Measurements from ENCODE around the gene HIVEP2.

Gene HIVEP2

GRCh38 chr6:142857233-142857761 is 87.7 kb downstream of the HIVEP2 start:
- DNase-seq, result no peak

- DNase-seq, result no peak
Observed at GRCh38 chr6:142856624-142857232, 88.2 kb downstream of the HIVEP2 start.

- DNase-seq, result no peak
Observed at GRCh38 chr6:142855893-142856623, 88.9 kb downstream of the HIVEP2 start.

- DNase-seq, result peak; percentile 77
Observed at GRCh38 chr6:142854589-142855488, 90.1 kb downstream of the HIVEP2 start.

- peak; percentile 80 for DNase-seq
Observed at GRCh38 chr6:142853244-142854180, 91.5 kb downstream of the HIVEP2 start.

- DNase-seq, result no peak
Observed at GRCh38 chr6:142851601-142852000, 93.4 kb downstream of the HIVEP2 start.

- peak; percentile 41 for DNase-seq
Observed at GRCh38 chr6:142850679-142851423, 94.1 kb downstream of the HIVEP2 start.

GRCh38 chr6:142848976-142849375 is 96.0 kb downstream of the HIVEP2 start:
- no peak for DNase-seq

GRCh38 chr6:142848156-142848555 is 96.8 kb downstream of the HIVEP2 start:
- peak; percentile 53 for DNase-seq

- peak; percentile 57 for DNase-seq
Observed at GRCh38 chr6:142846883-142847287, 98.1 kb downstream of the HIVEP2 start.

- no peak for DNase-seq
Observed at GRCh38 chr6:142846459-142846831, 98.5 kb downstream of the HIVEP2 start.

GRCh38 chr6:142845624-142846458 is 99.1 kb downstream of the HIVEP2 start:
- no peak for DNase-seq

GRCh38 chr6:142845143-142845571 is 99.8 kb downstream of the HIVEP2 start:
- DNase-seq, result peak; percentile 48

GRCh38 chr6:142844065-142844755 is 100.8 kb downstream of the HIVEP2 start:
- peak; percentile 59 for DNase-seq

GRCh38 chr6:142843361-142843760 is 101.6 kb downstream of the HIVEP2 start:
- no peak for DNase-seq

- peak; percentile 72 for DNase-seq
Observed at GRCh38 chr6:142842418-142843261, 102.3 kb downstream of the HIVEP2 start.

- DNase-seq, result peak; percentile 41
Observed at GRCh38 chr6:142841915-142842314, 103.1 kb downstream of the HIVEP2 start.

GRCh38 chr6:142839686-142840040 is 105.3 kb downstream of the HIVEP2 start:
- DNase-seq, result no peak
